NCI-H1105 (cell line): ENCODE data around the gene HCAR3.
"Not testable (repeated sequence)": the region's sequence is repeated elsewhere in the genome, so short reads cannot be mapped to it uniquely, and the experiment has no call there.

ENCODE experiments used
- DNase-seq: peaks from one replicate; lab custom pipeline; 2025; lab: John Stamatoyannopoulos, UW

Gene HCAR3

GRCh38 chr12:122721057-122721545, 4.5 kb upstream of the HCAR3 start:
- DNase-seq = no peak

GRCh38 chr12:122715211-122715610, 1.4 kb downstream of the HCAR3 start:
- not testable (repeated sequence) for DNase-seq

- not testable (repeated sequence) for DNase-seq
Observed at GRCh38 chr12:122713491-122714188, 3.0 kb downstream of the HCAR3 start.

- DNase-seq = not testable (repeated sequence)
Observed at GRCh38 chr12:122711266-122711665, 5.3 kb downstream of the HCAR3 start.

GRCh38 chr12:122710341-122710740, 6.3 kb downstream of the HCAR3 start:
- not testable (repeated sequence) for DNase-seq

- DNase-seq = not testable (repeated sequence)
Observed at GRCh38 chr12:122709287-122709686, 7.3 kb downstream of the HCAR3 start.

- not testable (repeated sequence) for DNase-seq
Observed at GRCh38 chr12:122703841-122704240, 12.8 kb downstream of the HCAR3 start.

GRCh38 chr12:122702890-122703611, 13.6 kb downstream of the HCAR3 start, which contains the start of gene HCAR2:
Gene HCAR2 (minus strand): TSS chr12:122703357. CDS start chr12:122703283, 74 bp downstream.
- DNase-seq = not testable (repeated sequence)

- DNase-seq = not testable (repeated sequence)
Observed at GRCh38 chr12:122701481-122701880, 15.1 kb downstream of the HCAR3 start.

- DNase-seq = not testable (repeated sequence)
Observed at GRCh38 chr12:122700038-122700710, 16.4 kb downstream of the HCAR3 start.

- not testable (repeated sequence) for DNase-seq
Observed at GRCh38 chr12:122696922-122697321, 19.7 kb downstream of the HCAR3 start.

GRCh38 chr12:122691566-122691965, 25.0 kb downstream of the HCAR3 start:
- no peak for DNase-seq

- no peak for DNase-seq
Observed at GRCh38 chr12:122688291-122688690, 28.3 kb downstream of the HCAR3 start.

GRCh38 chr12:122687086-122687485, 29.5 kb downstream of the HCAR3 start:
- DNase-seq = no peak

GRCh38 chr12:122686538-122686937, 30.1 kb downstream of the HCAR3 start:
- no peak for DNase-seq

- DNase-seq = no peak
Observed at GRCh38 chr12:122684297-122684813, 32.3 kb downstream of the HCAR3 start.

GRCh38 chr12:122681814-122682213, 34.8 kb downstream of the HCAR3 start:
- no peak for DNase-seq

- not testable (repeated sequence) for DNase-seq
Observed at GRCh38 chr12:122680989-122681388, 35.6 kb downstream of the HCAR3 start.

GRCh38 chr12:122676781-122677180, 39.8 kb downstream of the HCAR3 start:
- not testable (repeated sequence) for DNase-seq

- DNase-seq = not testable (repeated sequence)
Observed at GRCh38 chr12:122676015-122676414, 40.6 kb downstream of the HCAR3 start.

- DNase-seq = no peak
Observed at GRCh38 chr12:122672515-122672914, 44.1 kb downstream of the HCAR3 start.

GRCh38 chr12:122669397-122670070, 47.1 kb downstream of the HCAR3 start:
- DNase-seq = no peak
